ENCODE results near the gene ATM.
"Not testable (repeated sequence)": the region's sequence is repeated elsewhere in the genome, so short reads cannot be mapped to it uniquely, and the experiment has no call there.

The ATM gene

DNA sequence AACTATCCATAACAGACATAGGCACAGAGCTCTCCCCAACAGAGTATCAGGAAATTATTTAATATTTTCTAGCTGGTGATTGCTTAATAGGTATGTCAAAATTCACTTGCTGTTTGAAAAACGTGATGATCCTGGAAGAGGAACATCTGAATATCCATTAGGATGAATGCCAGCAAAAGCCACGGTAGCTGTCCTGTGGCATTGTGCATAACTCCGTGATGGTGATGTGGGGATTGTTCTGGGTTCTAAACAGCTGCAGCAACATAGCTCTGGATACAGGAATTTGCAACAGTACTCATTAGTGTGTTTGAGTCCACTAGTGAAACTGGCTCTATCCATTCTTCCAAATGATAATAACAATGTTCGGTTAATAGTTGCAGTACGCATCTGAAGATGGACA is 165.7 kb downstream of the ATM start:
- DNase-seq = no peak

DNA sequence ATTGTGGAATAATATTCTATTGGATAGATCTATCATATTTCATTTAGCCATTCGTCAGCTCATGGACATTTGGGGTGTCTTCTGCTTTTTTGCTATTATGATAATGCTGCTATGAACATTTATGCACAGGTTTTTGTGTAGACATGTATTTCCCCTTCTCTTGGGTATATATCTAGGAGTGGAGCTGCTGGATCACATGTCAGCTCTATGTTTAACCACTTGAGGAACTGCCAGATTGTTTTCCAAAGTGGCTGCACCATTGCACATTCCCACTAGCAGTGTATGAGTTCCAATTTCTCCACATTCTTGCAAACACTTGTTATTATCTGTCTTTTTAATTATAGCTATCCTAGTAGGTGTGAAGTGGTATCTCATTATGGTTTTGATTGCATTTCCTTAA is 169.5 kb downstream of the ATM start:
- DNase-seq = no peak

DNA sequence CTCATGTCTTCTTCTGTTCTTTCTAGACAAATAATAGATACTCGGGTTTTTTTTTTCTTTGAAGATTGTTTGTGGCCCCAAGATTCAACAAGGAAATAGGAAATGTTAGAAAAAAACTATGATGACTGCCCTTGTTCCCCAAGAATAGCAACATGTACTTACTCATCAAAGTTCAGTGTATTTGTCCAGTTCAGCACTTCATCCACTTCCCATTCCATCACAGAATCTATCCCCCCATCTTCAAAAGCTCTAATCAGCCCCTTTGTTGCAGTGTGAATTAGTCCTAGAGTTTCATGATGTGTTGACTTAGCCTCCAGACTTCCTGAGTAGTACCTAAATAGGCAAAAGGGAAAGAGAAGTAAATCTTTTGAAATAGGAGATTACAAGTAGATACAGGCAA is 170.2 kb downstream of the ATM start:
- DNase-seq = no peak

DNA sequence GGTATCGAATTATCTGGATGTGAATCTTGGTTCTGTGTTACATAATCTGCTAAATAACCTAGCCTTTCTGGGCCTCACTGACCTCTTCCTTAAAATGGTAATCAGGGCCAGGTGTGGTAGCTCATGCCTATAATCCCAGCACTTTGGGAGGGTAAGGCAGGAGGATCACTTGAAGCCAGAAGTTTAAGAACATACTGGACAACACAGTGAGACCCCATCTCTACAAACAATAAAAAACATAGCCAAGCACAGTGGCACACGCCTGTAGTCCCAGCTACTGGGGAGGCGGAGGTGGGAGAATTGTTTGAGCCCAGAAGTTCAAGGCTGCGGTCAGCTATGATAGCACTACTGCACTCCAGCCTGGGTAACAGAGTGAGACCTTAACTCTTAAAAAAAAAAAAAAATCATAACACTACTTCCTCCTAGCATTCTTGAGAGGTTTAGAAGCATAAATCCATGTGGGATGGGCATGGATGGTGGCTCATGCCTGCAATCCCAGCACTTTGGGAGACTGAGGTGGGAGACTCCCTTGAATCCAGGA is 171.9 kb downstream of the ATM start:
- no peak for DNase-seq

DNA sequence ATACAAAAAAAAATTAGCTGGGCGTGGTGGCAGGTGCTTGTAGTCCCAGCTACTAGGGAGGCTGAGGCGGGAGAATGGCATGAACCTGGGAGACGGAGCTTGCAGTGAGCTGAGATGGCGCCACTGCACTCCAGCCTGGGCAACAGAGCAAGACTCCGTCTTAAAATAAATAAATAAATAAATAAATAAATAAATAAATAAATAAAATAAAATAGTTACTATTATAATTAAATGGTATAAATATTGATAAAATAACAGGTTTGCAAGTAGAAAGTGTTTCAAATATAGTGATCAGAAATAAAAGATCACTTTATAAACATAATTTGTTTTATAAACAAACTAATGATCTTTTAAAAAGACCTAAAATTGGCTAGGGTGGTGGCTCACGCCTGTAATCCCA is 173.8 kb downstream of the ATM start:
- DNase-seq = not testable (repeated sequence)

DNA sequence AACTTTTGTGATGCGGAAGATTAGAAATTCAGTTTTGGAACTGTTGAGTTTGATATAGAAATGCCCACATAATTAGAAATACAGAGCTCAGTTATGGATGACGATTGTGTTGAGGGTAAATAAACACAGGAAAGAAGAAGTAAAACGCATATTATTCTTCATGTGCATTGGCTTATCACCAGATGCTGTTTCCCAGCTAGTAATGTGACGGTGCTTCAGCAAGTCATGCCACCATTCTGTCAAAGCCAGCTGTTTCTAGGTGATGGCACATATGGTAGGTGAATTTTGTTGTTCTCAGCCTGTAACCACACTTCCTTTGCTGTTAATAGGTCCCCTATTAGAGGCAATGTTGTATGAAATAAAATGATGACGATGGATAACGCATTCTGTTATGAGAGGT is 175.6 kb downstream of the ATM start:
- DNase-seq = no peak

DNA sequence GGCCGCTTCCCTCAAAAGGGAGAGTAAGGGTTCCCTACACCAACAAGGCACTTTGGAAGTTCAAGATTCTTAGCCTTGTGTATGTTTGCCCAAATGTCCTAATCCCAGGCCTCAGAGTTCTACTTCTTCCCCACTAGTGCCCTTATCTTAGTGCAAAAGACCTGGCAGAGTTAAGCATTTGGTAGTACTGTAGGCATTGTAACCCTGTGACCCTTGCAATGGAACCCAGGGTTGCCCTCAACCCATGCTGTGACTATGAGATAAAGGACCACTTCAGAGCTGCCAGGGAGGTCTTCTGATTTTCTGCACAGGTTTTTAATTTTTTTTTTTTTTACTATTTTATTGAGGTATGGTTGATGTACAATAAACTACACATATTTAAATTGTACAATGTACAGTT is 179.4 kb downstream of the ATM start:
- no peak for DNase-seq

DNA sequence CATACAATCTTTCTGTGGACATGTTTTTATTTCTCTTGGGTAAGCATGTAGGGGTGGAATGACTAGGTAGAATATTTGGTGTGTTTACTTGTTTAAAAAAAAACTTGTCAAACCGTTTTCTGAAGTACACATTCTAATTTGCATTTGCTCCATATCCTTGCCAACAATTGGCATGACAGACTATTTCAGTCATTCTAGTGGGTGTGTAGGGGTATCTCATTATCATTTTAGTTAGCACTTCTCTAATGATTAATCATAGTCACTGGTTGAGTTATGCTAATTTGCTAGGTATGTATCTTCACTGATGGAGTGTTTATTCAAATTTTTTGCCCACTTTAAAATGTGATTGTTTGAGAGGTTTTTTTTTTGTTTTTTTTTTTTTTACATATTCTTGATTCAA is 180.2 kb downstream of the ATM start:
- DNase-seq = no peak

DNA sequence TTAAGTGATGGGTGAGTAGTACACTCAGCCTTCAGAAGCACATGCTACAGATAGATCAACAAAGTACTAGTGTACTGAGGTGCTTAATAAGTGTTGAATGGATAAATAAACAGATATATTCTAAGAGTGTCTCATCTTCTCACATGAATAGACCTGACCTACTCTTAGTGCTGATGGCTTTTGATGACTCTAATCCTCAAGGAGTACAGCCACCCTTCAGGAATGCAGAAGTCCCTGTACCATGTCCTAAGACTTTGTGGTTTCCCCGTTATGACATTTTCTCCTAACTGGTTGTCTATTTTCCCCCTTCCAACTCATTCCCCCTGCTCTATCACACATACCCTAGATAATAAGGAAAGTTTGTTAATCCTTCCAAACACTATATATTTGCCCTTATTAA is 182.8 kb downstream of the ATM start:
- no peak for DNase-seq

DNA sequence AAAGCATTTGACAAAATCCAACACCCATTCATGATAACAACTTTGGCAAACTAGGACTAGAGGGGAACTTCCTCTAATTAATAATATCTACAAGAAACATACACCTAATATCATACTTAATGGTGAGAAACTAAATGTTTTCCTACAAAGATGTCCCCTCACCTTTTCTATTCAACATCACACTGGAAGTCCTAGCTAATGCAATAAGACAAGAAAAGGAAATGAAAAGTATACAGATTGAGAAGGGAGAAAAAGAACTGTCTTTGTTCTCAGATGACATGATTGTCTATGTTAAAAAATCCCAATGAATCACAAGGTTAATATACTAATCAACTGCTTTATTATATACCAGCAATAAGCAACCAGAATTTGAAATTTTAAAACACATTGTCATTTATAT is 192.1 kb downstream of the ATM start:
- DNase-seq = no peak

DNA sequence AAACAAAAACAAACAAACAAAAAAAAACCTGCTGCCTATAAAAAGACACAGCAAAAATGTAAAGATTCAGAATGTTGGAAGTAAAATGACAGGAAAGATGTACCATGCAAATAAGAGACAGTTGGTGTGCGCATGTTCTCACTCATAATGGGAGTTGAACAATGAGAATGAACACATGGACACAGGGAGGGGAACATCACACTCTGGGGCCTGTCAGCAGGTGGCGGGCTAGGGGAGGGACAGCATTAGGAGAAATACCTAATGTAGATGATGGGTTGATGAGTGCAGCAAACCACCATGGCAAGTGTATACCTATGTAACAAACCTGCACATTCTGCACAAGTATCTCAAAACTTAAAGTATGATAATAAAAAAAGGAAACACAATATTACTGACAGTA is 194.7 kb downstream of the ATM start:
- not testable (repeated sequence) for DNase-seq

Measured in NCI-H187 (cell line).